Stimulated activated CD8-positive, alpha-beta memory T cell treated with anti-CD3 and anti-CD28 coated beads, Interleukin-2, amount 100 ng/mL, for 1 hour (primary cell): ENCODE results near the gene DNAAF8.
A peak's percentile ranks its signal among the peaks of the same experiment; 100 is the strongest.
"Not testable (repeated sequence)": the region's sequence is repeated elsewhere in the genome, so short reads cannot be mapped to it uniquely, and the experiment has no call there.

Source experiments
- DNase-seq, 2 donors: peaks; one replicate each; pipeline ENCODE4 v3.0.0-alpha.2; 2020; ENCODE audit warnings: low read depth in 2 of 2

Gene DNAAF8

GRCh38 chr16:4723071-4723767 lies 11.1 kb upstream of the DNAAF8 start:
- no peak for DNase-seq

DNA sequence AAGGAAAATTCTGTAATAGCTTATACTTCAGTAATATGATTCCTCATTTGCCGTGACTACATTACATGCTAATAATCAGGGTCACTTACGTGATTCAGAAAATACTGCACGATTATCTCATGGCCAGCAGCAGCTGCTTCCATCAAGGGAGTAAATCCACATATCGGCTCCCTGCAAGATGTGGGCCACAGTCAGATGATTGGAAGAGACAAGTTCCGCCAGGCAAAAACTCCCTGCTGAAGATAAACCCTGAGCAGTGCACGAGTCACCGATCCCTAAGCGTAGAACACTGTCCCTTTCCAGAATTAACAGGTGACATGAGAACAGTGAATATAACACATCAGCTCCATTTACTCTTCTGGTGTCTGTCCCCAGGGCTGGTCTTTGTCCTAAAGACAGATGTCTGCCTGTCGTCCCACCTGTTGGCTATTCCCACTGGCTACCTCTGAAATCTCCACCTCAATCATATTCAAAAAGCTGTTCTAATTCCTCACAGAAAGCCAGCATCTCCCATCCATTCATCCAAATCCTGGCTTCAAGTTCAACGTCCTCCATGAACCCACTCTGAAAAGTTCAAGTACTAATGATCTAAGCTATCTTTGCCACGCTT lies 9.6 kb upstream of the DNAAF8 start:
- DNase-seq = no peak

DNA sequence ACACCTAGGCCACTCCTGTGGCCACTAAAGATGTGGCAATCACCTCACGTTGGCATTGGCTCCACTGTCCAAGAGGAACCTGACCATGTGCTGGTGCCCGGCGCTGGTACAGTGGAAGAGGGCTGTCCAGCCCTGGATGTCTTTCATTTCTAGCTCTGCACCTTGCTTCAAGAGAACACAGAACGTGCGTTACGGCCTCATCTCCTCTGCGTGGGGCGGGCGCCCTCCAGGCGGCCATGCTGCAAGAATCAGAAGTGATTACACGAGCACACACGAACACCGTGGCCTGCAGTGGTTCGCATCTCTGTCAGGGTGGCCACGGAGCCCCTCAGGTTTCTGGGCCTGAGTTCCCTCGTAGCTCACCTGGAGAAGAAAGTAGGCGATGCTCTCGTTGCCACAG lies 7.7 kb upstream of the DNAAF8 start:
- DNase-seq = no peak

GRCh38 chr16:4728676-4729075 lies 5.7 kb upstream of the DNAAF8 start:
- DNase-seq = no peak

- DNase-seq = no peak
Measured at GRCh38 chr16:4729876-4730275, 4.5 kb upstream of the DNAAF8 start.

GRCh38 chr16:4733211-4733742 lies 1.1 kb upstream of the DNAAF8 start:
- DNase-seq = no peak

GRCh38 chr16:4733747-4734062 lies 632 bp upstream of the DNAAF8 start:
- no peak for DNase-seq

GRCh38 chr16:4734730-4735535 lies 596 bp downstream of the DNAAF8 start:
- DNase-seq = peak; percentile 90

DNA sequence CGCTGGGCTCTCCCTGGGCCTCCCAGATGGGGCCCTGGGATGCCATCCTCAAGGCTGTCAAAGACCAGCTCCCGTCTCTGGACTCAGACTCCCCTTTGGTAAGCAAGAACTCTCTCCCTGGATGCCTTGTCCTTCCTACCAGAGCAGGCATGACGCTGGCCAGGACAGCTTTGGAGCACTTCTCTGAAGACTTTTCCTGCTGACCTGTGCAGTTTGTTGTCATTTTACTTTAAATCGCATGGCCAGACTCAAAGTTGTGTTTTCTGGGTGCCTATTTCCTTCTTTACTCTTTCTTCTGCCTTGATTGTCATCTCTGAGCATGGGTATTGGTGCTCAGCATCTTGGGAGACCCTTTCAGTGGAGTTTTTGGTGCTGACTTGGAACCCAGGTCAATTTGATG lies 2.2 kb downstream of the DNAAF8 start:
- DNase-seq = no peak

- no peak for DNase-seq
Measured at GRCh38 chr16:4737545-4737944, 3.2 kb downstream of the DNAAF8 start.

DNA sequence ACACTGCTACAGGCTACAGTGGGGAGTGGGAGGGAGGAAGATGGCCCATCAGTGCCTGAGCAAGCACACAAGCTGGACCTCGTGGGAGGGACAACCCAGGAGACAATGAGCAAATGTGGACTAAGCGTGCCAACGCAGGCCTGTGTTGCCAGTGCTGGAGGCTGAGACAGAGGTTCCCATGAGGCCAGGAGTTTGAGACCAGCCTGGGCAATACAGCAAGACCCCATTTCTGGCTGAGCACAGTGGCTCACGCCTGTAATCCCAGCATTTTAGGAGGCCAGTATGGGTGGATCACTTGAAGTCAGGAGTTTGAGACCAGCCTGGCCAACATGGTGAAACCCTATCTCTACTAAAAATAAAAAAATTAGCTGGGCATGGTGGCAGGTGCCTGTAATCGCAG lies 4.0 kb downstream of the DNAAF8 start:
- DNase-seq = not testable (repeated sequence)

DNA sequence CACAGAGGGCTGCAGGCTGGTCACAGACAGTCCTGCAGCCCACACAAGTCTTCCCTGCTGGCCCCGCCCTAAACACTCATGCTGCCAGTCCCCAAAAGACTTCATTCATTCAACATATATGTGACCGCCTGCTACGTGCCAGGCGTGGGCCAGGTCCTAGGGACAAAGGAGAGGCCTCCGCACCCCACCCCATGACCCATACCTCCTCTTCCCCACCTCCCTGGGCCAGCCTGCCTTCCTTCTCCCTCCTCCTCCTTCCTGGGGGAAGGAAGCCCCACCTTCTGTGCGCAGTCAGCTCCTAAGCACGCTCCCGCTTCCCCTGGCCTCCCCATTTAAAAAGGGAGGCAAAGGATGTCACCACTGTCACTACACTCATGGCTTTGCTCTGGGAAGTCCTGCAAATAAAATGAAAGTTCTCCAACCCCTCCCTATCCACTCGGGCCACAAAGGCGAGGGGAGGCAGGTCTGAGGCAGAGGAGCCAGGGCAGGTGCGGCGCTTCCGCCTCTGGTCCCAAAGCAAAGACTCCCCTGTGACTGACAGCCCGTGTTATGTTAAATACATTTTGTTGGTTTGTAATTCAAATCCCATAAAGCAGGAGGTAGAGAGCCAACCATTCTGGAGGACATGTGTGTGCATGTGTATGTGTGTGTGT lies 9.0 kb downstream of the DNAAF8 start:
- no peak for DNase-seq

DNA sequence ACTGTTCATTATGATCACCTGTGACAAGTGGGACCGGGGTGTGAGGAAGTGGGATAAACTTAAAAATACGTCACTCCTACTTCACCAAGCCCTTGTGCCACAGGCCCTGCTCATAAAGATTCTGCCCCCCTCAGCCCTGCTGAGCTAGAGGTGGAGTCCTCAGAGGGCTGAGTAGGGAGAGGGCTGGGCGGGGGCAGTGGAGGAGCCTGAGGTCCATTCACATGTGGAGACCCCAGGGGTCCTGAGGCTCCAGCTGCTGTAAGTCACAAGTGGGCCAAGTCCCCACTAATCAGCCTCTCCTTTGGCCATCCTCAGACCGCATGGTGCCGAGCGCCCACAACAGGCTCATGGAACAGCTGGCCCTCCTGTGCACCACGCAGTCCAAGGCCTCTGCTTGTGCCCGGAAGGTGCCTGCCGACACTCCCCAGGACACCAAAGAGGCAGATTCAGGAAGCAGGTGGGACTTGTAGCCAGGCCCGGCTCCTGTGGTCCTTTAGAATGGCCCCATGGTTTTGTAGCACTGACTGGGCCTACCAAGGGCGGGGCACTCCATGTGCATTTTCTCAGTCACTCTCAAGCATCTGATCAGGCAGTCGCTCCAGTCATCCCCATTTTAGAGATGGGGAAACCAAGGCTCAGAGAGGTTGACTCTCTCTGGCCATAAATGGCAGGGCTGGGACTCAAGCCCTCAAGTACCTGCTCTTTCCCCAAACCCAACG lies 10.4 kb downstream of the DNAAF8 start:
- no peak for DNase-seq

GRCh38 chr16:4745274-4745569 lies 10.9 kb downstream of the DNAAF8 start:
- no peak for DNase-seq

- DNase-seq = no peak
Measured at GRCh38 chr16:4746215-4746614, 11.9 kb downstream of the DNAAF8 start.

GRCh38 chr16:4746991-4747574 lies 12.7 kb downstream of the DNAAF8 start:
- no peak for DNase-seq

GRCh38 chr16:4747906-4748681 lies 13.8 kb downstream of the DNAAF8 start:
- DNase-seq = no peak

- no peak for DNase-seq
Measured at GRCh38 chr16:4748682-4749411, 14.5 kb downstream of the DNAAF8 start.

DNA sequence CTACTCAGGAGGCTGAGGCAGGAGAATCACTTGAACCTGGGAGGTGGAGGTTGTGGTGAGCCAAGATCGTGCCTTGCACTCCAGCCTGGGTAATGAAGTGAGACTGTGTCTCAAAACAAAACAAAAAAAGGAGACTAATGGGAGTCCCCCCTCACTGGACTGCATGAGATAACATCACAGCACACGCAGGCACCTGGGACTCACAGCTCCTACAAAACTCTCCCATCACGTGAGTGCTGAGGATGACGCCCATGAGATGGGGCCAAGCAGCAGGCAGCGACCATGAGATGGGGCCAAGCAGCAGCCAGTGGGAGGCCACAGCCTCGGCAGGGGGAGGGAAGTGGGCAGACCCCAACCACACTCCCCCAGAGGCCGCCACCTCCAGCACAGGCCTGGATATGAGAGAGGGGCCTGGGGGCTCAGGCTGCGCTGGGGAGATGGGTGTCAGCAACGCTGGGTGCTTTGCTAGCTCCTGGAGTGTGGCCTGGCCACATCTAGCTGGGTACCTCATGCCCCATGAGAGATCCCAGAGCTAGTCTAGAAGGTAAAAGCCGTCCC lies 15.4 kb downstream of the DNAAF8 start:
- no peak for DNase-seq

GRCh38 chr16:4750896-4751295 lies 16.6 kb downstream of the DNAAF8 start:
- DNase-seq = no peak
